K562 (cell line): ENCODE data around the gene SGMS1. TPM values are rescaled to one million over a fixed set of nuclear protein-coding genes. Genes with fewer than 3 reads are reported as not detected.

Source experiments
- ATAC-seq: fragments of 200-7000 bp; cut with Tn5 transposase; 3 replicates; pipeline ENCODE4 v1.9.1; 2020; ENCODE audit warnings: moderate library complexity
- BruUV-seq: library from RNA; stranded (reverse); fragments of 400-500 nt; replicated peaks from 2 replicates; lab custom pipeline; 2021; lab: Mats Ljungman, UMichigan
- CTCF ChIA-PET: fragments of 300-600 bp; formaldehyde crosslinking; extraction: SDS; loops from one replicate; lab custom pipeline; 2021; ENCODE audit warnings: low intra/inter-chr PET ratio; lab: Yijun Ruan, JAX
- POLR2A ChIA-PET: fragments of 300-600, 350-650 bp; sonication (Branson Sonifier 250); formaldehyde crosslinking; extraction: SDS; loops from one replicate; lab custom pipeline; 2021; ENCODE audit warnings: antibody characterized with exemption, inconsistent platforms; lab: Yijun Ruan, JAX
- DNase-seq, 4 experiments: peaks; one replicate each; pipeline versions ENCODE4 v3.0.0 to v3.0.0-alpha.2; 2011 to 2018; ENCODE audit warnings: low spot score in 3 of 4, mixed read lengths in 3 of 4; ENCODE audit errors: extremely low read depth in 1 of 4
- FAIRE-seq: peaks from 2 replicates; lab custom pipeline; 2011; peaks lifted over from hg19 to GRCh38; lab: Jason Lieb, UNC
- H2AFZ ChIP-seq: 2 replicates; pipeline ENCODE4 v1.6.0; 2011; ENCODE audit warnings: low read depth, low read length, control low read depth, inconsistent platforms
- H3K27ac ChIP-seq: fragments of 200-600 bp; 3 replicates; pipeline ENCODE4 v1.8.0; 2011; ENCODE audit warnings: low read depth, mild to moderate bottlenecking, control low read depth, inconsistent platforms, low read length, moderate library complexity, mixed read lengths; ENCODE audit errors: extremely low read depth
- H3K27me3 ChIP-seq, 2 experiments: fragments of 300-600 bp in 1 of 2; 2 replicates in 1 of 2; 3 replicates in 1 of 2; pipeline versions ENCODE4 v1.6.0 to v1.8.0; 2011; ENCODE audit warnings: inconsistent platforms in 2 of 2, low read length in 2 of 2, mild to moderate bottlenecking in 1 of 2, mixed read lengths in 1 of 2, moderate library complexity in 1 of 2; ENCODE audit not compliant: control insufficient read depth in 2 of 2, insufficient read depth in 2 of 2
- H3K36me3 ChIP-seq: fragments of 300-600 bp; 3 replicates; pipeline ENCODE4 v1.8.0; 2011; ENCODE audit warnings: mild to moderate bottlenecking, low read length, inconsistent platforms; ENCODE audit not compliant: control insufficient read depth, insufficient read depth
- H3K4me1 ChIP-seq, 2 experiments: fragments of 200-600 bp in 1 of 2; replicated peaks in 1 of 2; 2 replicates in 1 of 2; 3 replicates in 1 of 2; pipeline versions ENCODE4 v1.5.1 to v1.8.0; 2011; ENCODE audit warnings: inconsistent platforms in 2 of 2, low read length in 2 of 2, mild to moderate bottlenecking in 1 of 2, mixed read lengths in 1 of 2, moderate library complexity in 1 of 2; ENCODE audit not compliant: control insufficient read depth in 2 of 2, insufficient read depth in 2 of 2
- H3K4me2 ChIP-seq: 2 replicates; pipeline ENCODE4 v1.6.1; 2011; ENCODE audit warnings: low read length, control low read depth, inconsistent platforms, mixed read lengths; ENCODE audit not compliant: insufficient read depth
- H3K4me3 ChIP-seq: fragments of 200-600 bp; sonication (generic), shearing (Covaris generic); 2 replicates; pipeline ENCODE4 v1.5.1; 2016; ENCODE audit warnings: control low read depth, inconsistent platforms
- H3K79me2 ChIP-seq: fragments of 200-600 bp; 3 replicates; pipeline ENCODE4 v1.8.0; 2011; ENCODE audit warnings: low read length, inconsistent platforms; ENCODE audit not compliant: control insufficient read depth, insufficient read depth
- H3K9ac ChIP-seq, 2 experiments: 2 replicates each; pipeline versions ENCODE4 v1.6.0 to v1.6.1; 2011; ENCODE audit warnings: low read depth in 2 of 2, low read length in 2 of 2, control low read depth in 1 of 2, inconsistent platforms in 1 of 2, mild to moderate bottlenecking in 1 of 2, mixed read lengths in 1 of 2; ENCODE audit not compliant: insufficient read depth in 1 of 2
- H3K9me1 ChIP-seq: one replicate; pipeline ENCODE4 v1.6.0; 2011; ENCODE audit warnings: inconsistent platforms, mild to moderate bottlenecking, low read length, moderate library complexity; ENCODE audit not compliant: control insufficient read depth, insufficient read depth
- H3K9me3 ChIP-seq: replicated peaks from 2 replicates; pipeline ENCODE4 v1.5.1; 2011; ENCODE audit warnings: low read depth, low read length, inconsistent platforms; ENCODE audit not compliant: control insufficient read depth, insufficient read depth
- H4K20me1 ChIP-seq: replicated peaks from 2 replicates; pipeline ENCODE4 v1.6.1; 2011; ENCODE audit warnings: low read length, inconsistent platforms, mixed read lengths; ENCODE audit not compliant: control insufficient read depth, insufficient read depth
- BRD4 ChIP-seq: fragments of 200-600 bp; sonication (generic); IDR thresholded peaks from 2 replicates; pipeline ENCODE4 v1.6.1; 2017; ENCODE audit warnings: inconsistent platforms
- ELF2 ChIP-seq: fragments of 250-450 bp; sonication (Bioruptor Pico); IDR thresholded peaks from 2 replicates; pipeline ENCODE4 v1.5.0; 2021; ENCODE audit warnings: mild to moderate bottlenecking
- FOXJ2 ChIP-seq: fragments of 200-800 bp; sonication (Bioruptor generic); IDR thresholded peaks from 2 replicates; pipeline ENCODE4 v1.6.1; 2016; ENCODE audit warnings: missing genetic modification characterization, missing compliant biosample characterization
- GTF2A2 ChIP-seq: IDR thresholded peaks from 2 replicates; pipeline ENCODE4 v1.6.1; 2016; ENCODE audit warnings: mild to moderate bottlenecking, missing genetic modification characterization, missing compliant biosample characterization
- MIER1 ChIP-seq: fragments of 450-650 bp; IDR thresholded peaks from 2 replicates; pipeline ENCODE4 v1.6.1; 2016; ENCODE audit warnings: antibody characterized with exemption, mild to moderate bottlenecking, low read depth
- SIX5 ChIP-seq, 2 experiments: IDR thresholded peaks; 2 replicates each; pipeline ENCODE4 v1.6.1; 2011; ENCODE audit warnings: low read length in 2 of 2, borderline replicate concordance in 1 of 2, low read depth in 1 of 2, mild to moderate bottlenecking in 1 of 2, moderate library complexity in 1 of 2; ENCODE audit not compliant: insufficient read depth in 1 of 2
- TEAD2 ChIP-seq: fragments of 450-650 bp; IDR thresholded peaks from 2 replicates; pipeline ENCODE4 v1.6.1; 2016; ENCODE audit warnings: missing genetic modification characterization, control low read depth, missing compliant biosample characterization
- in situ Hi-C: fragments of 300-500 bp; cut with MboI; formaldehyde crosslinking; loops from 4 replicates; pipeline ENCODE4 v1.15.0; 2018; ENCODE audit warnings: inconsistent platforms, mixed read lengths
- intact Hi-C: fragments of 100-400 bp; cut with micrococcal nuclease; formaldehyde crosslinking; loops from 2 replicates; pipeline ENCODE4 v1.14.2; 2022
- polyA plus RNA-seq, 8 experiments: library from polyadenylated mRNA; depleted of rRNA in 4 of 8; stranded (reverse) in 5 of 8; unstranded in 3 of 8; fragments of >200 nt; fragmentation: Nextera tagmentation in 2 of 8; fragmentation: Illumina TruSeq in 1 of 8; extraction: Ambion mirVana in 2 of 8; extraction: Trizol in 1 of 8; gene quantifications; 2 replicates each; pipeline versions ENCODE4 v1.2.1 to v1.2.3, GENCODE V29; 2011 to 2014; ENCODE audit warnings: inconsistent platforms in 1 of 8, missing spikeins in 1 of 8
- total RNA-seq, 7 experiments: library from RNA; depleted of rRNA in 6 of 7; stranded (reverse); fragments of >200 nt in 6 of 7; fragmentation: Illumina TruSeq in 2 of 7; extraction: Trizol in 2 of 7; gene quantifications; 2 replicates each; pipeline versions ENCODE4 v1.2.1 to v1.2.3, GENCODE V29; 2011 to 2021; ENCODE audit warnings: low replicate concordance in 1 of 7
- TF ChIP-seq, protein P1 (sequence below): IDR thresholded peaks from 2 replicates; pipeline ENCODE4 v1.6.1; 2016; ENCODE audit warnings: missing genetic modification characterization, missing compliant biosample characterization

SGMS1 gene
- total and polyA plus RNA-seq, 9 of the 15 experiments (the other 6 are each of a cell fraction or from before 2014, with no cell fraction given), result 22.6 to 232 (median 82.2) TPM

DNA sequence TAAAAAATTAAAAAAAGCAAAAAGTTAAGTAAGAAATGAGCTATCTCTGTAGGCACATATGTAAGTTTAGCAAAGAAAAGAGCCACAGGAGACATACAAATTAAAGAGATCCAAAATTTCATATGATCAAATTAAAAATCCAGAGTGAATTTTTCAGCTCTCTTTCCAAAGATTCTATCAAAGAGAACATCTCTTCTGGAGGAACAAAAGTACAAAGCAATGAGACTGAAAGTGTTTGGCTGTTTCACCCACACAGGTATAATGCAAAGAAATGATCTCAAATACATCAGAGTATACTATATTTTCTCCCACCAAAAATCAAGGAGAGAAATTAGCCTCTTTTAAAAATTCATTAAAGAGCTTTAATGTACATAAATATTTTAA, 297.6 kb downstream of the SGMS1 start:
- Histone ChIP-seq H3K9ac (peak overlapping the region in 1 of 2 experiments; percentile 94; a peak in 2 of 4 replicates), H3K9me3 (no peaks in the 10 kb centered on the region), H3K4me1 (peaks cover 19 to 80% of the 10 kb centered on the region in 2 experiments), H3K9me1 (no peaks in the 10 kb centered on the region), H4K20me1 (no peaks in the 10 kb centered on the region), H3K27ac (peak overlapping the region; percentile 97), H3K4me2 (peak overlapping the region; percentile 82), H3K27me3 (no peaks in the 10 kb centered on the region), H3K36me3 (peaks cover 70% of the 10 kb centered on the region), H2AFZ (no peak overlapping the region), H3K79me2 (peaks cover 91% of the 10 kb centered on the region), H3K4me3 (peak overlapping the region; percentile 38)
- peak; percentile 6; the same call in 1 of the 2 replicates for TF ChIP-seq BRD4
- 0 out of 2 replicates have a peak, but pooled peaks have one; percentile 27 for TF ChIP-seq ELF2
- TF ChIP-seq FOXJ2 (tag), result 0 out of 2 replicates have a peak, but pooled peaks have one; percentile 16
- TF ChIP-seq, protein P1, sequence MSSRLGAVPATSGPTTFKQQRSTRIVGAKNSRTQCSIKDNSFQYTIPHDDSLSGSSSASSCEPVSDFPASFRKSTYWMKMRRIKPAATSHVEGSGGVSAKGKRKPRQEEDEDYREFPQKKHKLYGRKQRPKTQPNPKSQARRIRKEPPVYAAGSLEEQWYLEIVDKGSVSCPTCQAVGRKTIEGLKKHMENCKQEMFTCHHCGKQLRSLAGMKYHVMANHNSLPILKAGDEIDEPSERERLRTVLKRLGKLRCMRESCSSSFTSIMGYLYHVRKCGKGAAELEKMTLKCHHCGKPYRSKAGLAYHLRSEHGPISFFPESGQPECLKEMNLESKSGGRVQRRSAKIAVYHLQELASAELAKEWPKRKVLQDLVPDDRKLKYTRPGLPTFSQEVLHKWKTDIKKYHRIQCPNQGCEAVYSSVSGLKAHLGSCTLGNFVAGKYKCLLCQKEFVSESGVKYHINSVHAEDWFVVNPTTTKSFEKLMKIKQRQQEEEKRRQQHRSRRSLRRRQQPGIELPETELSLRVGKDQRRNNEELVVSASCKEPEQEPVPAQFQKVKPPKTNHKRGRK, result peak; percentile 68; the same call in 1 of the 2 replicates
- 0 out of 2 replicates have a peak, but pooled peaks have one; percentile 45 for TF ChIP-seq GTF2A2 (tag)
- no peak for TF ChIP-seq SIX5 (IDR thresholded peaks at IDR 0.05; ENCODE audit: borderline replicate concordance in 1 of 2, insufficient read depth in 1 of 2, low read depth in 1 of 2, low read length in 2 of 2)
- TF ChIP-seq TEAD2, result no peak
- TF ChIP-seq MIER1, result no peak
- BruUV-seq, result no TSS peak
- CTCF ChIA-PET, result no interaction called here
- in situ Hi-C loops (no loop called here), intact Hi-C loops (loop anchor here (2.0 to 10.0 kb wide), 6 partner anchors 34 to 1141 kb away; partner anchors contain the start of genes SGMS1 and TMEM273)
- POLR2A ChIA-PET, result interaction anchor here (0.6 to 4.8 kb wide), 14 partner anchors 9 to 984 kb away, joined by 3 to 59 read pairs (median 4); no protein-coding TSS in a partner anchor
- ATAC-seq (no peak), FAIRE-seq (no peak), DNase-seq (no peak)
